Nucleus accumbens (tissue), 56 donors: Measurements from ENCODE around the gene FAM78B.

ENCODE experiments used
- DNase-seq, 56 donors: peaks; one replicate each; lab custom pipeline; 2025; lab: John Stamatoyannopoulos, UW

FAM78B gene

GRCh38 chr1:166026143-166026542, 140.7 kb downstream of the FAM78B start:
- DNase-seq, result no peak

GRCh38 chr1:166020210-166020609, 146.6 kb downstream of the FAM78B start:
- no peak for DNase-seq
